Urinary bladder (tissue), 4 donors: Measurements from ENCODE around the gene TMEM208. TPM values are rescaled to one million over a fixed set of nuclear protein-coding genes. Genes with fewer than 3 reads are reported as not detected.

Experiments used
- DNase-seq: peaks from one replicate; pipeline ENCODE4 v3.0.0-alpha.2; 2015; ENCODE audit errors: extremely low spot score
- H3K27ac ChIP-seq: one replicate; pipeline ENCODE4 v1.5.1; 2013; ENCODE audit warnings: low read depth, mild to moderate bottlenecking, moderate library complexity
- H3K36me3 ChIP-seq: one replicate; pipeline ENCODE4 v1.6.1; 2013; ENCODE audit warnings: mild to moderate bottlenecking, moderate library complexity; ENCODE audit not compliant: insufficient read depth
- H3K4me1 ChIP-seq: one replicate; pipeline ENCODE4 v1.6.1; 2013; ENCODE audit warnings: mild to moderate bottlenecking, moderate library complexity; ENCODE audit not compliant: insufficient read depth
- H3K4me3 ChIP-seq: one replicate; pipeline ENCODE4 v1.5.1; 2013; ENCODE audit warnings: low read depth, low read length
- WGBS: extraction: QIAGEN DNeasy Blood & Tissue Kit; methylation state at CpG from one replicate; pipeline ENCODE4 v1.1.7; 2013; 5-methylcytosine and 5-hydroxymethylcytosine counted together
- polyA plus RNA-seq: library from polyadenylated mRNA; stranded (reverse); fragments of 200-250 nt; gene quantifications from one replicate; pipeline ENCODE4 v1.2.3, GENCODE V29; 2013
- total RNA-seq: library from RNA; depleted of rRNA; stranded (reverse); fragments of >200 nt; gene quantifications from one replicate; pipeline ENCODE4 v1.2.3, GENCODE V29; 2014
- donor health status: healthy with polysubstance abuse.
- donor health status: healthy.

TMEM208 gene
- total and polyA plus RNA-seq, 2 donors, result 12.6 to 54.4 TPM

- H3K36me3 ChIP-seq, result no peaks in the 10 kb centered on the region
- WGBS, result 62% methylated on average over 4 of the region's 4 CpGs
- H3K27ac ChIP-seq, result no peak overlapping the region
- no peak overlapping the region for H3K4me3 ChIP-seq
- no peak for DNase-seq
- no peaks in the 10 kb centered on the region for H3K4me1 ChIP-seq
These were observed 15.3 kb downstream of the TMEM208 start for GRCh38 chr16:67242138-67242730.

GRCh38 chr16:67243481-67243880 lies 16.6 kb downstream of the TMEM208 start:
- no peak overlapping the region for H3K27ac ChIP-seq
- H3K4me3 ChIP-seq, result no peak overlapping the region
- DNase-seq, result no peak
- no peaks in the 10 kb centered on the region for H3K4me1 ChIP-seq
- no peaks in the 10 kb centered on the region for H3K36me3 ChIP-seq
- 82% methylated on average over 4 of the region's 4 CpGs for WGBS

- H3K36me3 ChIP-seq, result no peaks in the 10 kb centered on the region
- H3K27ac ChIP-seq, result no peak overlapping the region
- WGBS, result 33% methylated on average over 5 of the region's 5 CpGs
- H3K4me1 ChIP-seq, result no peaks in the 10 kb centered on the region
- H3K4me3 ChIP-seq, result no peak overlapping the region
- DNase-seq, result no peak
These were observed 17.7 kb downstream of the TMEM208 start for GRCh38 chr16:67244387-67245185.

- Histone ChIP-seq H3K36me3 (no peaks in the 10 kb centered on the region), H3K4me1 (no peaks in the 10 kb centered on the region), H3K4me3 (no peak overlapping the region), H3K27ac (no peak overlapping the region)
- 69% methylated on average over 4 of the region's 4 CpGs for WGBS
- no peak for DNase-seq
These were observed 18.3 kb downstream of the TMEM208 start for GRCh38 chr16:67245186-67245585.

GRCh38 chr16:67245674-67246080 lies 18.7 kb downstream of the TMEM208 start:
- DNase-seq, result no peak
- 12% methylated on average over 8 of the region's 8 CpGs for WGBS
- H3K4me3 ChIP-seq, result peak overlapping the region; percentile 69
- H3K27ac ChIP-seq, result peak overlapping the region; percentile 66
- no peaks in the 10 kb centered on the region for H3K36me3 ChIP-seq
- no peaks in the 10 kb centered on the region for H3K4me1 ChIP-seq

- Histone ChIP-seq H3K4me3 (peak overlapping the region; percentile 69), H3K27ac (peak overlapping the region; percentile 66), H3K4me1 (no peaks in the 10 kb centered on the region), H3K36me3 (no peaks in the 10 kb centered on the region)
- DNase-seq, result no peak
- under 1% methylated on average over 48 of the region's 48 CpGs for WGBS
These were observed 19.3 kb downstream of the TMEM208 start for GRCh38 chr16:67246081-67246755.

- Histone ChIP-seq H3K36me3 (no peaks in the 10 kb centered on the region), H3K4me3 (peak overlapping the region; percentile 69), H3K27ac (peak overlapping the region; percentile 60), H3K4me1 (no peaks in the 10 kb centered on the region)
- no peak for DNase-seq
- WGBS, result under 1% methylated on average over 26 of the region's 26 CpGs
These were observed 19.8 kb downstream of the TMEM208 start for GRCh38 chr16:67246756-67247191.

- peak; percentile 76 for DNase-seq
- peak within 1 kb of the TSS; percentile 66 for H3K27ac ChIP-seq
- peak within 1 kb of the TSS; percentile 69 for H3K4me3 ChIP-seq
- no peaks in the 10 kb centered on the region for H3K4me1 ChIP-seq
- no peaks in the 10 kb centered on the region for H3K36me3 ChIP-seq
- WGBS, result under 1% methylated on average over 60 of the region's 60 CpGs
These were observed 20.5 kb downstream of the TMEM208 start, which contains the start of gene FHOD1 for GRCh38 chr16:67247192-67248072. Gene FHOD1 (minus strand): TSS chr16:67247481. CDS start chr16:67247410, 71 bp downstream.

- peak overlapping the region; percentile 48 for H3K4me3 ChIP-seq
- H3K36me3 ChIP-seq, result no peaks in the 10 kb centered on the region
- H3K27ac ChIP-seq, result no peak overlapping the region
- no peak for DNase-seq
- 4% methylated on average over 7 of the region's 7 CpGs for WGBS
- H3K4me1 ChIP-seq, result no peaks in the 10 kb centered on the region
These were observed 21.1 kb downstream of the TMEM208 start for GRCh38 chr16:67248073-67248400.

- H3K36me3 ChIP-seq, result no peaks in the 10 kb centered on the region
- peak within 1 kb of the TSS; percentile 48 for H3K4me3 ChIP-seq
- no peaks in the 10 kb centered on the region for H3K4me1 ChIP-seq
- no peak within 1 kb of the TSS for H3K27ac ChIP-seq
- no peak for DNase-seq
- WGBS, result under 1% methylated on average over 75 of the region's 75 CpGs
These were observed 21.7 kb downstream of the TMEM208 start, which contains the start of gene SLC9A5 for GRCh38 chr16:67248401-67249177. Gene SLC9A5 (plus strand): TSS chr16:67248979. CDS start chr16:67249015, 36 bp downstream.

- Histone ChIP-seq H3K36me3 (no peaks in the 10 kb centered on the region), H3K4me3 (peak overlapping the region; percentile 48), H3K27ac (no peak overlapping the region), H3K4me1 (no peaks in the 10 kb centered on the region)
- WGBS, result 17% methylated on average over 22 of the region's 22 CpGs
- no peak for DNase-seq
These were observed 22.5 kb downstream of the TMEM208 start for GRCh38 chr16:67249178-67250044.

- H3K27ac ChIP-seq, result no peak overlapping the region
- WGBS, result 63% methylated on average over 4 of the region's 4 CpGs
- no peak overlapping the region for H3K4me3 ChIP-seq
- H3K4me1 ChIP-seq, result no peaks in the 10 kb centered on the region
- no peaks in the 10 kb centered on the region for H3K36me3 ChIP-seq
- DNase-seq, result no peak
These were observed 23.1 kb downstream of the TMEM208 start for GRCh38 chr16:67250045-67250327.
